Duodenal mucosa (tissue), 2 donors: ENCODE data around the gene MYD88.

ENCODE experiments used
- H3K27ac ChIP-seq: one replicate; pipeline ENCODE4 v1.7.0; 2013; ENCODE audit warnings: low read depth, low read length
- H3K27me3 ChIP-seq, 2 donors: one replicate each; pipeline ENCODE4 v1.7.0; 2013; ENCODE audit warnings: low read length in 2 of 2, control low read depth in 1 of 2; ENCODE audit not compliant: insufficient read depth in 2 of 2, control insufficient read depth in 1 of 2
- H3K36me3 ChIP-seq, 2 donors: one replicate each; pipeline ENCODE4 v1.7.0; 2013; ENCODE audit warnings: low read length in 2 of 2, control low read depth in 1 of 2; ENCODE audit not compliant: insufficient read depth in 2 of 2, control insufficient read depth in 1 of 2
- H3K4me1 ChIP-seq, 2 donors: one replicate each; pipeline ENCODE4 v1.7.0; 2013; ENCODE audit warnings: low read length in 2 of 2, control low read depth in 1 of 2; ENCODE audit not compliant: insufficient read depth in 2 of 2, control insufficient read depth in 1 of 2
- H3K4me3 ChIP-seq, 2 donors: one replicate each; pipeline ENCODE4 v1.7.0; 2013; ENCODE audit warnings: low read length in 2 of 2, low read depth in 1 of 2
- H3K9ac ChIP-seq, 2 donors: one replicate each; pipeline ENCODE4 v1.7.0; 2013; ENCODE audit warnings: low read length in 2 of 2, low read depth in 1 of 2
- H3K9me3 ChIP-seq, 2 donors: one replicate each; pipeline ENCODE4 v1.7.0; 2013; ENCODE audit warnings: low read length in 2 of 2, control low read depth in 1 of 2; ENCODE audit not compliant: control insufficient read depth in 1 of 2

The MYD88 gene

GRCh38 chr3:38164952-38165721, 26.7 kb downstream of the MYD88 start, which contains the start of gene OXSR1:
TSS of gene OXSR1 (plus strand) at chr3:38165537. CDS start at chr3:38165877, 340 bp downstream.
- Histone ChIP-seq H3K36me3 (no peaks in the 10 kb centered on the region), H3K27ac (peak within 1 kb of the TSS; percentile 97), H3K27me3 (no peaks in the 10 kb centered on the region), H3K9ac (peak within 1 kb of the TSS; percentile 76 to 92), H3K9me3 (no peaks in the 10 kb centered on the region), H3K4me3 (peak within 1 kb of the TSS; percentile 72 to 86), H3K4me1 (peaks cover 8 to 10% of the 10 kb centered on the region in 2 donors)

GRCh38 chr3:38165722-38166387, 27.4 kb downstream of the MYD88 start:
- H3K4me1 ChIP-seq = peaks cover 8 to 10% of the 10 kb centered on the region in 2 donors
- peak overlapping the region; percentile 38 to 92 for H3K9ac ChIP-seq
- peak overlapping the region; percentile 72 to 86 for H3K4me3 ChIP-seq
- no peaks in the 10 kb centered on the region for H3K9me3 ChIP-seq
- no peaks in the 10 kb centered on the region for H3K36me3 ChIP-seq
- peak overlapping the region; percentile 97 for H3K27ac ChIP-seq
- no peaks in the 10 kb centered on the region for H3K27me3 ChIP-seq

DNA sequence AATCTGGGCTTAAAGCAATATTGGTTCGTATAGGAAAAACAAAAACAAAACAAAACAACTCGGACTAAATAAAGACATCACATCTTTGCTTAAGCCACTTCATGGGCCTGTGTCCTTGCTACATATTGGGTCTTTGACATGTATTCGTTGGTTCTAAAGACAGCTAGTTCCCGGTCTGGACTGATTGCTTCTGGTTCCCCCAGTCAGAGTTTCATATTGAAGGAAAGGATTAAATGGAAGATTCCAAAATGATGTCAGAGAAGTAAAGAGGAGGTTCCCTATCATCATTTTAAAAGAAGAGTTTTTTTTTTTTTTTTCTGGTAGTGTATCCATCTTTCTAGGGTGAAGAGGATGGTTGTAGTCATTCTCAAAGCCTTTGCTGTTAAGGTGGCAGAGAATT, 29.1 kb downstream of the MYD88 start:
- Histone ChIP-seq H3K9ac (peak overlapping the region in 1 of 2 donors; percentile 1), H3K36me3 (no peaks in the 10 kb centered on the region), H3K27ac (no peak overlapping the region), H3K4me1 (peaks cover 8 to 10% of the 10 kb centered on the region in 2 donors), H3K4me3 (no peak overlapping the region), H3K27me3 (no peaks in the 10 kb centered on the region), H3K9me3 (no peaks in the 10 kb centered on the region)

DNA sequence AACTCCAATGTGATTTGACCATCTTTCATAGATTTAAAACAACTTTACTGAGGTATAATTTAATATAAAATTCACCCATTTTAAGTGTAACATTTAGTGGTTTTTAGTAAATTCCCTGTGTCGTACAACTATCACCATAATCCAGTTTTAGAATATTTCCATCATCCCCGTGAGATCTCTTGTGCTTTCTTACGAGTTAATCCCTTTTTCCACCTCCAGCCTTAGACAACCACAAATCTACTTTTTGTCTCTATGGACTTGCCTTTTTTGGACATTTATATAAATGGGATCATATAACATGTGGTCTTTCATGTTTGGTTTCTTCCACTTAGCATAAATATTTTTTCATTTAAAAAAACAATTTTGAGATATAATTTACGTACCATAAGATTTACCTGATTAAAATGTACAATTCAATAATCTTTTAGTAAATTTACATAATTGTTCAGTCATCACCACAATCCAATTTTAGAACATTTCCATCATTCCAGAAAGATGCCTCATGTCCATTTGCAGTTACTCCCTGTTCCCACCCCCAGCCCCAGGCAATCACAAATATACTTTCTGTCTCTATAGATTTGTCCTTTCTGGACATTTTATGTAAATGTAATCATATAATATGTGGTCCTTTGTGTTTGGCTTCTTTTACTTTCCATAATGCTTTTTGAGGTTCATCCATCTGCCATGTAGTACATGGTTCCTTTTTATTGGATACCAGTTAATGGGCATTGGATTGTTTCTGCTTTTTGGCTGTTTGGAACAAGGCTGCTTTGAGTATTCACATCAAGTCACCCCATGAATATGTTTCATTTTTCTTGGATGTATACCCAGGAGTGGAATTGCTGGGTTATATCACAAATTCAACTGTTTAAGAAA, 29.9 kb downstream of the MYD88 start:
- no peak overlapping the region for H3K4me3 ChIP-seq
- H3K27ac ChIP-seq = no peak overlapping the region
- H3K9ac ChIP-seq = no peak overlapping the region
- no peaks in the 10 kb centered on the region for H3K36me3 ChIP-seq
- peaks cover 8 to 17% of the 10 kb centered on the region in 2 donors for H3K4me1 ChIP-seq
- no peaks in the 10 kb centered on the region for H3K27me3 ChIP-seq
- no peaks in the 10 kb centered on the region for H3K9me3 ChIP-seq

- H3K27me3 ChIP-seq = no peaks in the 10 kb centered on the region
- H3K27ac ChIP-seq = no peak overlapping the region
- H3K4me1 ChIP-seq = peaks cover 8 to 20% of the 10 kb centered on the region in 2 donors
Observed at GRCh38 chr3:38169027-38169317, 30.5 kb downstream of the MYD88 start.

DNA sequence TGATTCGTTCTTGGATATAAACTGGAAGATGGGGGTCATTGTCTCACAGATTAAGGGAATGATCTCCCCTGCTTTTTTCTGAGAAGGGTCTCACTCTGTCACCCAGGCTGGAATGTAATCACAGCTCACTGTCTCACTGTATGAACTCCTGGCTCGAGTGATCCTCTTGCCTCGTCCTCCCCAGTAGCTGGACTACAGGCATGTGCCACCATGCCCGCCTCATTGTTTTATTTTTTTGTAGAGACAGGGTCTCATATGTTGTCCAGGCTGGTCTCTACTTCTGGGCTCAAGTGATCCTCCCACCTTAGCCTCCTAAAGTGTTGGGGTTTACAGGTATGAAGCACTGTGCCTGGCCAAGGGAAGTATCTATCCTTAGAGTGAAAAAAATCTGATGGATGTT, 32.3 kb downstream of the MYD88 start:
- no peaks in the 10 kb centered on the region for H3K36me3 ChIP-seq
- H3K9ac ChIP-seq = no peak overlapping the region
- no peaks in the 10 kb centered on the region for H3K9me3 ChIP-seq
- H3K27ac ChIP-seq = no peak overlapping the region
- no peak overlapping the region for H3K4me3 ChIP-seq
- H3K4me1 ChIP-seq = peaks cover 8 to 20% of the 10 kb centered on the region in 2 donors
- no peaks in the 10 kb centered on the region for H3K27me3 ChIP-seq

More at GRCh38 chr3:38169027-38169317, 30.5 kb downstream of the MYD88 start:
- H3K9me3 ChIP-seq = no peaks in the 10 kb centered on the region
- no peak overlapping the region for H3K4me3 ChIP-seq
- no peak overlapping the region for H3K9ac ChIP-seq
- H3K36me3 ChIP-seq = no peaks in the 10 kb centered on the region

GRCh38 chr3:38171622-38172021, 33.2 kb downstream of the MYD88 start:
- Histone ChIP-seq H3K36me3 (no peaks in the 10 kb centered on the region), H3K4me1 (peaks cover 4 to 19% of the 10 kb centered on the region in 2 donors), H3K9me3 (no peaks in the 10 kb centered on the region), H3K9ac (no peak overlapping the region), H3K27me3 (no peaks in the 10 kb centered on the region), H3K27ac (no peak overlapping the region), H3K4me3 (no peak overlapping the region)

- Histone ChIP-seq H3K9me3 (no peaks in the 10 kb centered on the region), H3K4me1 (peaks cover 0 to 10% of the 10 kb centered on the region in 2 donors), H3K27me3 (no peaks in the 10 kb centered on the region), H3K27ac (no peak overlapping the region), H3K9ac (no peak overlapping the region), H3K36me3 (peaks cover 0 to 3% of the 10 kb centered on the region in 2 donors), H3K4me3 (no peak overlapping the region)
Observed at GRCh38 chr3:38173834-38174418, 35.5 kb downstream of the MYD88 start.

- H3K36me3 ChIP-seq = peaks cover 0 to 3% of the 10 kb centered on the region in 2 donors
- no peak overlapping the region for H3K27ac ChIP-seq
- peaks cover 0 to 10% of the 10 kb centered on the region in 2 donors for H3K4me1 ChIP-seq
- no peak overlapping the region for H3K9ac ChIP-seq
- no peaks in the 10 kb centered on the region for H3K27me3 ChIP-seq
- no peaks in the 10 kb centered on the region for H3K9me3 ChIP-seq
- H3K4me3 ChIP-seq = no peak overlapping the region
Observed at GRCh38 chr3:38177181-38177580, 38.7 kb downstream of the MYD88 start.
